T-helper 1 cell treated with Interleukin-12 subunit alpha and Interleukin-12 subunit beta and Interleukin-4 antibody, amounts not matched to agents 30 ng/mL and 1 ng/mL, for 36 hours (primary cell): ENCODE data around the gene CERS5. TPM values are rescaled to one million over a fixed set of nuclear protein-coding genes. Genes with fewer than 3 reads are reported as not detected.

ENCODE experiments used
- intact Hi-C: fragments of 100-400 bp; cut with micrococcal nuclease; formaldehyde crosslinking; loops from one replicate; pipeline ENCODE4 v1.15.1; 2024
- total RNA-seq: library from RNA; stranded (reverse); gene quantifications from 2 replicates; pipeline ENCODE4 v1.2.3, GENCODE V29; 2022

CERS5 gene
- total RNA-seq, 1 donor from 2014 or later, result 56.3 TPM

GRCh38 chr12:50082644-50083043 lies 84.5 kb downstream of the CERS5 start:
- intact Hi-C loops, result no loop called here

- intact Hi-C loops, result no loop called here
Observed at GRCh38 chr12:50081096-50081808, 85.9 kb downstream of the CERS5 start.

GRCh38 chr12:50079771-50080170 lies 87.4 kb downstream of the CERS5 start:
- intact Hi-C loops, result no loop called here

Other genes starting within 250 kb of the CERS5 start
- not detected in 2 replicates for gene AQP2, start 216.6 kb downstream of the CERS5 start, total RNA-seq
- gene AQP5, start 205.5 kb downstream of the CERS5 start, total RNA-seq, result not detected in 2 replicates
- gene AQP6, start 194.4 kb downstream of the CERS5 start, total RNA-seq, result not detected in 2 replicates
- gene RACGAP1, start 141.9 kb downstream of the CERS5 start, total RNA-seq, result 112 TPM in 2 replicates
- 4.6 TPM in 2 replicates for gene ASIC1, start 109.8 kb downstream of the CERS5 start, total RNA-seq
- 69.9 and 72.5 TPM in 2 replicates for gene SMARCD1, start 82.0 kb downstream of the CERS5 start, total RNA-seq
- 0.54 and 0.95 TPM in 2 replicates for gene GPD1, start 63.4 kb downstream of the CERS5 start, total RNA-seq
- 42.8 and 47.0 TPM in 2 replicates for gene COX14, start 55.1 kb downstream of the CERS5 start, total RNA-seq
- 31.2 and 31.9 TPM in 2 replicates for gene LIMA1, start 116.2 kb upstream of the CERS5 start, total RNA-seq
- not detected in 2 replicates for gene FAM186A, start 229.2 kb upstream of the CERS5 start, total RNA-seq
- 70.3 and 76.6 TPM in 2 replicates for gene LARP4, start 233.5 kb upstream of the CERS5 start, total RNA-seq